ACHN (cell line): ENCODE measurements around the gene CACNA1G.

Experiments used
- DNase-seq: peaks from one replicate; pipeline ENCODE4 v3.0.0-alpha.2; 2015
- in situ Hi-C: cut with HindIII; loops from 2 replicates; pipeline ENCODE4 v1.10.0; 2017; ENCODE audit warnings: low sequenced_read_pairs, low pct_ligation_motif_present, low pct_unique_long_range_greater_than_20kb

CACNA1G gene

GRCh38 chr17:50649042-50649908, 88.8 kb downstream of the CACNA1G start:
- DNase-seq: no peak
- in situ Hi-C loops: no loop called here

- no peak for DNase-seq
- in situ Hi-C loops: no loop called here
Observed at GRCh38 chr17:50651661-50652060, 91.1 kb downstream of the CACNA1G start.

GRCh38 chr17:50653738-50654137, 93.2 kb downstream of the CACNA1G start:
- in situ Hi-C loops: no loop called here
- DNase-seq: no peak

GRCh38 chr17:50656509-50656908, 96.0 kb downstream of the CACNA1G start:
- in situ Hi-C loops: no loop called here
- DNase-seq: no peak

- in situ Hi-C loops: no loop called here
- DNase-seq: no peak
Observed at GRCh38 chr17:50657054-50657453, 96.5 kb downstream of the CACNA1G start.

GRCh38 chr17:50657627-50658026, 97.1 kb downstream of the CACNA1G start:
- DNase-seq: no peak
- in situ Hi-C loops: no loop called here

GRCh38 chr17:50658616-50659015, 98.1 kb downstream of the CACNA1G start:
- in situ Hi-C loops: no loop called here
- no peak for DNase-seq

- no peak for DNase-seq
- in situ Hi-C loops: no loop called here
Observed at GRCh38 chr17:50659179-50659578, 98.7 kb downstream of the CACNA1G start.

GRCh38 chr17:50660042-50660886, 99.7 kb downstream of the CACNA1G start:
- in situ Hi-C loops: no loop called here
- DNase-seq: no peak

- in situ Hi-C loops: no loop called here
- no peak for DNase-seq
Observed at GRCh38 chr17:50660887-50661345, 100.4 kb downstream of the CACNA1G start.

GRCh38 chr17:50661348-50661747, 100.8 kb downstream of the CACNA1G start:
- in situ Hi-C loops: no loop called here
- DNase-seq: no peak

- in situ Hi-C loops: no loop called here
- DNase-seq: peak; percentile 95
Observed at GRCh38 chr17:50661795-50662391, 101.4 kb downstream of the CACNA1G start.

GRCh38 chr17:50662632-50663225, 102.2 kb downstream of the CACNA1G start:
- DNase-seq: no peak
- in situ Hi-C loops: no loop called here

GRCh38 chr17:50663812-50664374, 103.4 kb downstream of the CACNA1G start:
- DNase-seq: no peak
- in situ Hi-C loops: no loop called here

- no peak for DNase-seq
- in situ Hi-C loops: no loop called here
Observed at GRCh38 chr17:50664788-50665458, 104.4 kb downstream of the CACNA1G start.

GRCh38 chr17:50665838-50666237, 105.3 kb downstream of the CACNA1G start:
- in situ Hi-C loops: no loop called here
- DNase-seq: no peak

GRCh38 chr17:50666316-50666715, 105.8 kb downstream of the CACNA1G start:
- DNase-seq: no peak
- in situ Hi-C loops: no loop called here
